Neural progenitor cell (in vitro differentiated cells): Measurements from ENCODE around the gene PITPNC1.

Source experiments
- EZH2phosphoT487 ChIP-seq: fragments of 200-600 bp; sonication (generic); IDR thresholded peaks from 2 replicates; pipeline ENCODE4 v1.6.1; 2017; ENCODE audit warnings: antibody characterized with exemption
- TF ChIP-seq, protein P1 (sequence below): fragments of 200-600 bp; sonication (generic); IDR thresholded peaks from 2 replicates; pipeline ENCODE4 v1.5.1; 2017; ENCODE audit warnings: antibody characterized with exemption, mild to moderate bottlenecking

GRCh38 chr17:67479148-67479547 lies 102.1 kb downstream of the PITPNC1 start:
- TF ChIP-seq, protein P1, sequence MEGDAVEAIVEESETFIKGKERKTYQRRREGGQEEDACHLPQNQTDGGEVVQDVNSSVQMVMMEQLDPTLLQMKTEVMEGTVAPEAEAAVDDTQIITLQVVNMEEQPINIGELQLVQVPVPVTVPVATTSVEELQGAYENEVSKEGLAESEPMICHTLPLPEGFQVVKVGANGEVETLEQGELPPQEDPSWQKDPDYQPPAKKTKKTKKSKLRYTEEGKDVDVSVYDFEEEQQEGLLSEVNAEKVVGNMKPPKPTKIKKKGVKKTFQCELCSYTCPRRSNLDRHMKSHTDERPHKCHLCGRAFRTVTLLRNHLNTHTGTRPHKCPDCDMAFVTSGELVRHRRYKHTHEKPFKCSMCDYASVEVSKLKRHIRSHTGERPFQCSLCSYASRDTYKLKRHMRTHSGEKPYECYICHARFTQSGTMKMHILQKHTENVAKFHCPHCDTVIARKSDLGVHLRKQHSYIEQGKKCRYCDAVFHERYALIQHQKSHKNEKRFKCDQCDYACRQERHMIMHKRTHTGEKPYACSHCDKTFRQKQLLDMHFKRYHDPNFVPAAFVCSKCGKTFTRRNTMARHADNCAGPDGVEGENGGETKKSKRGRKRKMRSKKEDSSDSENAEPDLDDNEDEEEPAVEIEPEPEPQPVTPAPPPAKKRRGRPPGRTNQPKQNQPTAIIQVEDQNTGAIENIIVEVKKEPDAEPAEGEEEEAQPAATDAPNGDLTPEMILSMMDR, result no peak
- no peak for TF ChIP-seq EZH2phosphoT487
